Measurements from ENCODE around the gene NADSYN1.

The NADSYN1 gene

DNA sequence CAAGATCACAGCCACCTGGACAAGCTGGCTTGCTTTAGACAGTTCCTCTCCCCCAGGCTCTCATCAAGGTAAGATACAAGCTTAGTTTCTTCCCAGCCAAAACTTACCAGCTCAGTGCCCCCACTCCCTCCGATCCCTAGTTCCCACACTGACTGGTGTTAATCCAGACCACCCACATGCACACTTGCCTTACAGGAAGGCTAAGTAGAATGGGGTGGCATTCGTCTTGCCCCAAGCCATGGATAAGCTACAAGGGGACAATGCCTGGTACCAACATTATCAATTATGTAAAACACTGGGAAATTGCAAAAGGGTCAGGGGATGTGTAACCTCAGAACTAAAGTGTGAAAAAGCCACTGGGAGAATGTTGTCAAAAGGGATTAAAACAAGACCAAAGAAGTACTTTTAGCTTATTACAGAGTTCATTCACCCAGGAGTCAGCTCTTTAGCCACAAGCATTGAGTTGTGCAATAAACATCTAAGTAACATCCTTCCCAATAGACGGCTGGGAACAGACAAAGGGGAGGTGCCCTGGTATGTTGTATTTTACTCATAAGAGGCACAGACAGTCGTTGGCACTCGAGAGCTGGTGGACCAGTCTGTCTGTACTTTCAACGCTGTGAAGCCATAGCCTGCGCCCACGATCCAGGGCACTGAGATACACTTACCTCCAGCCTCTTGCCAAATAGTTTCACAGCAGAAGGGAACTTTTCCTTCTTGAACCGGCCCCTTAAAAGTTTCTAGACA, 5.9 kb upstream of the NADSYN1 start:
- H3K9me3 ChIP-seq (ENCODE audit: severe bottlenecking) = no peaks in the 10 kb centered on the region
- peak overlapping the region; percentile 72 for H3K27ac ChIP-seq (ENCODE audit: poor library complexity, severe bottlenecking)
- peaks cover 55% of the 10 kb centered on the region for H3K36me3 ChIP-seq (ENCODE audit: low read depth)
- peak overlapping the region; percentile 60 for H3K4me3 ChIP-seq (ENCODE audit: severe bottlenecking)
- H3K4me1 ChIP-seq (ENCODE audit: insufficient read depth, poor library complexity, severe bottlenecking) = peaks cover 12% of the 10 kb centered on the region
- no peak for DNase-seq (ENCODE audit: low spot score)
- ATAC-seq (ENCODE audit: low read depth) = peak; percentile 52
- no peak for TF ChIP-seq CTCF (IDR thresholded peaks at IDR 0.05; ENCODE audit: poor library complexity, severe bottlenecking)
- H3K27me3 ChIP-seq (ENCODE audit: insufficient read depth, poor library complexity, severe bottlenecking) = no peaks in the 10 kb centered on the region

GRCh38 chr11:71447791-71448256, 5.2 kb upstream of the NADSYN1 start:
- peak overlapping the region; percentile 72 for H3K27ac ChIP-seq (ENCODE audit: poor library complexity, severe bottlenecking)
- no peak for DNase-seq (ENCODE audit: low spot score)
- H3K4me3 ChIP-seq (ENCODE audit: severe bottlenecking) = peak overlapping the region; percentile 60
- H3K27me3 ChIP-seq (ENCODE audit: insufficient read depth, poor library complexity, severe bottlenecking) = no peaks in the 10 kb centered on the region
- peak; percentile 11; the same call in 1 of the 3 replicates for ATAC-seq (ENCODE audit: low read depth)
- peaks cover 48% of the 10 kb centered on the region for H3K36me3 ChIP-seq (ENCODE audit: low read depth)
- no peak for TF ChIP-seq CTCF (IDR thresholded peaks at IDR 0.05; ENCODE audit: poor library complexity, severe bottlenecking)
- H3K4me1 ChIP-seq (ENCODE audit: insufficient read depth, poor library complexity, severe bottlenecking) = peaks cover 12% of the 10 kb centered on the region
- no peaks in the 10 kb centered on the region for H3K9me3 ChIP-seq (ENCODE audit: severe bottlenecking)

GRCh38 chr11:71448257-71449171, 4.5 kb upstream of the NADSYN1 start, which contains the start of gene DHCR7:
Gene DHCR7 (minus strand): TSS chr11:71448393. CDS start chr11:71444952, 3,441 bp downstream.
- Histone ChIP-seq H3K27me3 (ENCODE audit: insufficient read depth, poor library complexity, severe bottlenecking) (no peaks in the 10 kb centered on the region), H3K27ac (ENCODE audit: poor library complexity, severe bottlenecking) (peak within 1 kb of the TSS; percentile 72), H3K4me3 (ENCODE audit: severe bottlenecking) (peak within 1 kb of the TSS; percentile 60), H3K9me3 (ENCODE audit: severe bottlenecking) (no peaks in the 10 kb centered on the region), H3K4me1 (ENCODE audit: insufficient read depth, poor library complexity, severe bottlenecking) (peaks cover 12% of the 10 kb centered on the region), H3K36me3 (ENCODE audit: low read depth) (peaks cover 41% of the 10 kb centered on the region)
- no peak for TF ChIP-seq CTCF (IDR thresholded peaks at IDR 0.05; ENCODE audit: poor library complexity, severe bottlenecking)
- DNase-seq (ENCODE audit: low spot score) (peak; percentile 97), ATAC-seq (ENCODE audit: low read depth) (peak; percentile 84)

GRCh38 chr11:71449596-71449995, 3.4 kb upstream of the NADSYN1 start:
- peak overlapping the region; percentile 60 for H3K4me3 ChIP-seq (ENCODE audit: severe bottlenecking)
- no peaks in the 10 kb centered on the region for H3K27me3 ChIP-seq (ENCODE audit: insufficient read depth, poor library complexity, severe bottlenecking)
- H3K27ac ChIP-seq (ENCODE audit: poor library complexity, severe bottlenecking) = peak overlapping the region; percentile 72
- H3K9me3 ChIP-seq (ENCODE audit: severe bottlenecking) = no peaks in the 10 kb centered on the region
- peaks cover 15% of the 10 kb centered on the region for H3K4me1 ChIP-seq (ENCODE audit: insufficient read depth, poor library complexity, severe bottlenecking)
- H3K36me3 ChIP-seq (ENCODE audit: low read depth) = peaks cover 31% of the 10 kb centered on the region
- no peak for TF ChIP-seq CTCF (IDR thresholded peaks at IDR 0.05; ENCODE audit: poor library complexity, severe bottlenecking)
- ATAC-seq (ENCODE audit: low read depth) = no peak
- DNase-seq (ENCODE audit: low spot score) = no peak
